ENCODE results near the gene CFAP46. TPM values are rescaled to one million over a fixed set of nuclear protein-coding genes. Genes with fewer than 3 reads are reported as not detected.
A peak's percentile ranks its signal among the peaks of the same experiment; 100 is the strongest.

Gene CFAP46
- total RNA-seq, 1 experiment from 2014 or later: 0.21 TPM

DNA sequence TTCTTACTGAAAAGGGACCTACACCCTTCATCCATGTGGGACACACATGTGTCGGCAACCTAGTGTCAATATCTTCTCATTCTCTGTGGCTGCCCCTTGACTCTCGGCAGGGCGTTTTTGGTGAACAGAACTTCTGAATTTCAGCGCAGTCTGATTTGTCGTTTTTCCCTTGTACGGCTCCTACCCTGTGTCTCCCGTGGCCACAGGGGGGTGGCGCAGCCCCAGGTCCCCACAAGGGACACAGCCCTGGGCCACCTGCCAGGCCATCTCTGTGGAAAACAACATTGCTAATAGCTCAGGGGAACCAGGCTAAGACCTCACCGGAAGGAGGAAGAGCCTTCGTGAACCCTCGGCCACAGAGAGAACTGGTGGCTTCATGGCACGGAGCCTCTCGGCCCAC is 103.3 kb downstream of the CFAP46 start:
- H3K4me1 ChIP-seq (replicated peaks): no peaks in the 10 kb centered on the region
- H3K4me3 ChIP-seq: no peak overlapping the region
- H3K27ac ChIP-seq: no peak overlapping the region
- peaks cover 10% of the 10 kb centered on the region; the same call in 1 of the 2 replicates for H3K27me3 ChIP-seq (replicated peaks)
- H3K9me3 ChIP-seq (replicated peaks): peaks cover 13% of the 10 kb centered on the region
- peak in 1 of 2 experiments; percentile 35 for DNase-seq (ENCODE audit: low read depth in 1 of 2, low spot score in 2 of 2)
- no peaks in the 10 kb centered on the region for H3K36me3 ChIP-seq

DNA sequence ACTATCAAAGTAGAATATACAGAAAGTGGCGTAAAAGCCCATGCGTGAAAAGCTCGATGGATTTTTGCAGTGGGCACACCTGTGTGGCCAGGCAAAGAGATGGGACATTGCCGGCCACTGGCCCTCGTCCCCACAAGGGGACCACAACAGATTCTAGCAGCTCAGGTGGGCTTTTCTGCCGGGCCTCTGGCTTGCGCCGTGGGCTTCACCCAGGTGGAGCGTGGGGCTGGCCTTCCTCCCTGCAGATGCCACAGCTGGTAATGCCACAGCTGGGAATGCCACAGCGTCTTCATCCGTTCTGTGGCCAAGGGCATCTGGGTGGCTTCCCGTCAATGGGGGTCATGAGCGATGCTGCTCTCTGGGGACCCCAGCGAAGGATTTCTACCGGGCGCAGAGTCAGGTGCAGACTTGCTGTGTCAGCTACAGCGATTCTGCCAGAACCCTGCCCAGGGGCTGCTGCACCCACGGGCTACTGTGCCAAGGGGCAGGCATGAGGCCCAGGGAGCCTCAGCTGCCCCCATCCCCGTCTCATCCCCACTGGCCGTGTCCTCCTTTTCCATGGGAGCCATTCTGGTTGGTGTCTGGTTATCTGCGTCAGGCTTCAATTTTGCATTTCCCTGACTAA is 103.9 kb downstream of the CFAP46 start:
- Histone ChIP-seq H3K9me3 (replicated peaks) (peaks cover 13% of the 10 kb centered on the region), H3K4me3 (no peak overlapping the region), H3K27me3 (replicated peaks) (peaks cover 10% of the 10 kb centered on the region; the same call in 1 of the 2 replicates), H3K27ac (no peak overlapping the region), H3K36me3 (no peaks in the 10 kb centered on the region), H3K4me1 (replicated peaks) (no peaks in the 10 kb centered on the region)
- DNase-seq (ENCODE audit: low read depth in 1 of 2, low spot score in 2 of 2): no peak

DNA sequence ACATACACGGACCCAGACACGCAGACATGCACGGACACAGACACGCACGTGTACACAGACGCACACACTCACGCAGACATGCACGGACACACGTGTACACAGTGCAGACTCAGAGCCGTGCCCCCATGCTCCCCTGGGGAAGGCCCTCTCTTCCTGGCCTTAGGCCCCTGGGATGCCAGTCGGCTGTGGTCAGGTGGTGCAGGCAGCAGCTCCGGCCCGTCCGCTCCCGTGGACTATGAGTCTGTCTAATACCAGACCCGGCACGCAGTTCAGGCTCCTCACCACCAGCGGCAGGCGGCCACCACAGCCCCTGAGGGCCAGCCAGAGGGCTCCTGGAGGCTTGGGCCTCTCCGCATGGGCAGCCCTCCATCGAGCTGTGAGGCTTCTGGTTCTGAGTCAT is 104.5 kb downstream of the CFAP46 start:
- peaks cover 10% of the 10 kb centered on the region for H3K27me3 ChIP-seq (replicated peaks)
- no peaks in the 10 kb centered on the region for H3K4me1 ChIP-seq (replicated peaks)
- no peak overlapping the region for H3K27ac ChIP-seq
- no peaks in the 10 kb centered on the region for H3K36me3 ChIP-seq
- DNase-seq (ENCODE audit: low read depth in 1 of 2, low spot score in 2 of 2): no peak
- no peak overlapping the region for H3K4me3 ChIP-seq
- peaks cover 12% of the 10 kb centered on the region for H3K9me3 ChIP-seq (replicated peaks)

DNA sequence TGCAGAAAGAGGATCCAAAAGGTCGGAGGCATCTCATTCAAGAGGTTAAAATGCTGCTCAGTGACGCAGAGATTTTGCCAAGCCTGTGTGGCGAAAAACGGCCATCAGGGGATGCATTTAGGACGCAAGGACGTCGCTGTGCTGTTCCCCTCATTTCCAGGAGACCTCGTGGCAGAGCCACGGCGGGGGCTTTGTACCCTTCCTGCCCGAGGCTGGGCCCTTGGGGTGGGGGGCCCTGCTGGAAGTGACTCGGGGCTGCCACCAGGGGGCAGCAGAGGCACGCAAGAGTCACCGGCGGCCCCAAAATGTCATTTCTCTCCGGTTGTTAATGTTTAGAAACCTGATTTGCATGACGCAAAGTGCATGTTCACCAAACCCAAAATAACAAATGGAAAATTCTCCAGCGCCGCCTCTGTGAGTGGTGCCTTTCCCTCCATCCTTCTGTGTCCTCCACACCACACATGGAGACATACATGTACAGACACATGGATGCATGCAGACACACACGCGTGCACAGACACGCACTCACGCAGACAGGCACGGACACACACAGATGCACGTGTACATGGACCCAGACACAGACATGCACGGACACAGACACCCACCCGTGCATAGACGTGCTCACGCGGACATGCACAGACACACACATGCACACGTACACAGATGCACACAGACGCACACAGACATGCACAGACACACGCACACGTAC is 105.4 kb downstream of the CFAP46 start:
- Histone ChIP-seq H3K27ac (no peak overlapping the region), H3K4me3 (no peak overlapping the region), H3K9me3 (replicated peaks) (peaks cover 3% of the 10 kb centered on the region), H3K4me1 (replicated peaks) (no peaks in the 10 kb centered on the region), H3K27me3 (replicated peaks) (peaks cover 14% of the 10 kb centered on the region), H3K36me3 (no peaks in the 10 kb centered on the region)
- DNase-seq (ENCODE audit: low read depth in 1 of 2, low spot score in 2 of 2): peak in 1 of 2 experiments; percentile 29

DNA sequence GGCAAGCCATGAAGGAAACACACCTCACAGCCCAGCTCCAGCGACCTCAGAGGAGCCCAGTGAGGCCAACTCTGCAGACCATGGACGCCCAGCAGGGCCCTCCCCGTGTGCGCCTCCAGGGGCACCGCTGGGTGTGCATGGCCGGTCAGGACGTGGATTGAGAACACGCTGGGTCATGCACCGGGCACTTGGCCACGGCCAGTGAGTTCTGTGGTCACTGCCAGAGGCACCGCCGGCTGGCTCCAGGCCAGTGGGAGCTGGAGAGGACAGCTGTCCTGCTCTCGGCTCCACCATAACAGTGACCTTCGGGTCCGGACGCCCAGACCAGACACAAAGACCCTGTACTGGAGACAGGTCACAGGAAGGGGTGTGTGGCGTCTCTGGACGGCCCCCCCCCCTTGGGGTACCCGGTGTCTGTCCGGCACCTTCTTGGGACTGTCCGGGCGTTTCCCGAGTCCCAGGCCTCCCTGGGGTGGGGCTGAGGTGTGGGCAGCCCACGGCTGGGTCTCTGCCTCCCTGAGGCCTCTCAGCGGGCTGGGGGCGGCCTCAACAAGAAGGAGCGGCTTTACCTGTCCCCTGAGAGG is 106.0 kb downstream of the CFAP46 start:
- Histone ChIP-seq H3K4me3 (no peak overlapping the region), H3K27ac (no peak overlapping the region), H3K9me3 (replicated peaks) (no peaks in the 10 kb centered on the region), H3K27me3 (replicated peaks) (peaks cover 15% of the 10 kb centered on the region), H3K36me3 (no peaks in the 10 kb centered on the region), H3K4me1 (replicated peaks) (no peaks in the 10 kb centered on the region)
- DNase-seq (ENCODE audit: low read depth in 1 of 2, low spot score in 2 of 2): peak in 1 of 2 experiments; percentile 43

DNA sequence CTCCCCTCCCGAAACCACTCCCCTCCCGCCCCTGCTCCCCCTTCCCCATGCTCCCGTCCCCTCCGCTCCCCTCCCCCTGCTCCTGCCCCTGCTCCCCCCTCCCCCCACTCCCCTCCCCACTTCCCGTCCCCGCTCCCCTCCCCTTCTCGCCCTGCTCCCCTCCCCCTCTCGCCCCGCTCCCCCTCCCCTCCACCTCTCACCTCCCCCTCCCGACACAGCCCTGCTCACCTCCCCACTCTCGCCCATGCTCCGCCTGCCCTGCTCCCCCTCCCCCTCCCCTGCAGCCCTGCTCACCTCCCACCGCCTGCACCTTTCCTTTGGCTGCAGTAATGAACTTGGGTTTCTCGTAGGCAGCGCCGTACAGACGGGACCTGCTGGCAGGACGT is 106.5 kb downstream of the CFAP46 start:
- Histone ChIP-seq H3K4me3 (no peak overlapping the region), H3K4me1 (replicated peaks) (no peaks in the 10 kb centered on the region), H3K36me3 (no peaks in the 10 kb centered on the region), H3K27ac (no peak overlapping the region), H3K9me3 (replicated peaks) (no peaks in the 10 kb centered on the region), H3K27me3 (replicated peaks) (peaks cover 20% of the 10 kb centered on the region)
- DNase-seq (ENCODE audit: low read depth in 1 of 2, low spot score in 2 of 2): no peak

DNA sequence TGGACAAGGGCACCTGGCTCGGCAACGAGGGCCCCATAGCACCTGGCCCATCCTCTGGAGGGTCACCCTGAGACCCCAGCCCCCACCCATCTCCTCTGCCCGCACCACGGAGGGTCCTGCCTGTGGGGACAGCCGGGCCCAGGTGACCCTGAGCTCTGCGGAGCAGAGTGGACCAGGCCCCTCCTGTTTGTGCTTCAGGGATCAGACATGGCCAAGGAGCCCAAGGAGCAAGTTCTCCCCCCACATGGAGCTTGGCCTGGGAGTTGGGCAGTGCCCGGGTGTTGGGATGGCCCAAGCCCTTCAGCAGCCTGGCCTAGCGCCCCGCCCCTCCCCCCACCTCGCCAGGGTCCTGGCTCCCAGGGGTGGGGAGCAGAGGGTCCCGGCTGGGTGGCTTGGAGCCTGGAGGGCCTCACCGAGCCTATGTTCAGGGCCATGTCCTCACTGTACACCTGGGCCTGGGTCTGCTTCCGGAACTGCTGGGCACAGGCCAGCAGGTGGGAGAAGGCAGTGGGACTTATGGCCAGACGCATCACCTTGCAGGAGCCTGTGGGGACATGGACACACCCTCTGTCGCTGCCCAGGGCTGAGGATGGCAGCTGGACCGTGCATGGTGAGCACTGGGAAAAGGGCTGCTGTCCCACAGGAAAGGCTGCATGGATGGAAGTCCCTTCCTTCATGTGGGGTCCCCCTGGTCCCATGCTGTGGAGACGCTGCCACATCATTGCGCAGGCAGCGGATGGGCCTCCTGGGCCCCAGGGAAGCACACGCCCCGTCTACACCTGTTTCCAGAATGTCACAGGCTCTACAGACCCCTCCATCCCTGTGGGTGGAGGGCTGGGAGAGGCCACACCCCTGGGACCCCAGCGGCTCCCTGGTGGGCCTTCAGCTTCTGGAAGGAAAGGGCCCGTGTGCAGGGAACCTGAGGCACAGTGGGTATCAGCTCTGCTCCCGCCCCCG is 107.2 kb downstream of the CFAP46 start:
- H3K27me3 ChIP-seq (replicated peaks): peaks cover 21% of the 10 kb centered on the region
- no peak overlapping the region for H3K4me3 ChIP-seq
- H3K4me1 ChIP-seq (replicated peaks): no peaks in the 10 kb centered on the region
- no peaks in the 10 kb centered on the region for H3K36me3 ChIP-seq
- peak in 1 of 2 experiments; percentile 37 for DNase-seq (ENCODE audit: low read depth in 1 of 2, low spot score in 2 of 2)
- H3K27ac ChIP-seq: no peak overlapping the region
- H3K9me3 ChIP-seq (replicated peaks): no peaks in the 10 kb centered on the region

DNA sequence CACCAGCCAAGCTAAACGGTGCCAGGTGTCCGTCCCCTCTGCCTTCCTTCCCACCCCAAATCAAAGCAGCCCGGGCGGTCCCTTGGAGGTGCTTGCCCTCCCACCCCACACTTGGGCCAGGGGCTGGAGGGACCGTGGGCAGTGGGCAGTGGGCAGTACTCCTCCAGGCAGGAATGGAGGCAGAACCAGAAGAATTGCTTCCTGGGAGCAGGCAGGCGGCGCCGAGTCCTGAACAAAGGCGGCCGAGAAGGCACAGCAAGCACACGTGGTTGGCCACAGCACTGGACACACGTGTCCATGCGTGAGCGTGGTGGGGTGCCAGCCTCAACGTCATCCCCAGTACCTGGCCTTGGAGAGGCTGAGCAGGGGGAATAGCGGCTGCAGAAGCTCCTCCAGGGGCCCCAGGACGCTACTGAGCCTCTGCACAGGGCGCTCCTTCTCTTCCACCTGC is 108.0 kb downstream of the CFAP46 start:
- DNase-seq (ENCODE audit: low read depth in 1 of 2, low spot score in 2 of 2): no peak
- no peaks in the 10 kb centered on the region for H3K4me1 ChIP-seq (replicated peaks)
- H3K36me3 ChIP-seq: no peaks in the 10 kb centered on the region
- no peak overlapping the region for H3K4me3 ChIP-seq
- no peaks in the 10 kb centered on the region for H3K9me3 ChIP-seq (replicated peaks)
- H3K27ac ChIP-seq: no peak overlapping the region
- H3K27me3 ChIP-seq (replicated peaks): peaks cover 24% of the 10 kb centered on the region

DNA sequence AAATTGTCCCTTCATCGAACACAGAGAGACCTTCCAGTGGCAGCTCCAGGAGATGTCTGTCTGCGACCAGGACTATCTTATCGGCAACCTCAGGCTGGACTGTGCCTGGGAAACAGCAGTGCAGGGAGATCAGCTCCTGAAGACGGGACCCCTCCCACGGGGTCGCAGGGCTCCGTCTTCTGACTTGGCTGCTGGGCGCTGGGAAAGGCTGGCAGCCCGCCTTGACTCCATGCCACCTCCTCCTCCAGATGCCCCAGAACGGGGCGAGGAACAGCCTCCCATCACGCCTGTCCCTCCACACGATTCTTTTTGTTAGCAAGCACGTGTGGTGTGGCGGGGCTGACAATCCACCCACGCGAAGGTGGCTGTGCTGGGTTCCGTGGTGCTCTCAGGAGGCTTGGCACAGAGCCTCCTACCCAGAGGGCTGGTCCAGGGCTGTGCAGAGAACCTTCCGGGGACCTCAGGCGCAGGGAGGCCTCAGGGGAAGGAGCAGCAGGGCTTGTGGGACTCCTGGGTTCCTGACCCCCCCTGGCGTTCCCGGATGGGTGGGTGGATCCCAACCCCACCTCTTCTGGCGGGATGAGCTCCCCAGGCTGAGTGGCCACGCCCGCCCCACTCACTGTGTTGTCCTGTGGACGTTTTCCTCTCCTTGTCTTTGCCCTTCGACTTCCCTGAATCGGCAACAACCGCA is 108.8 kb downstream of the CFAP46 start:
- H3K4me3 ChIP-seq: no peak overlapping the region
- no peak overlapping the region for H3K27ac ChIP-seq
- no peaks in the 10 kb centered on the region for H3K4me1 ChIP-seq (replicated peaks)
- no peak for DNase-seq (ENCODE audit: low read depth in 1 of 2, low spot score in 2 of 2)
- H3K9me3 ChIP-seq (replicated peaks): no peaks in the 10 kb centered on the region
- H3K27me3 ChIP-seq (replicated peaks): peaks cover 28% of the 10 kb centered on the region
- H3K36me3 ChIP-seq: no peaks in the 10 kb centered on the region

DNA sequence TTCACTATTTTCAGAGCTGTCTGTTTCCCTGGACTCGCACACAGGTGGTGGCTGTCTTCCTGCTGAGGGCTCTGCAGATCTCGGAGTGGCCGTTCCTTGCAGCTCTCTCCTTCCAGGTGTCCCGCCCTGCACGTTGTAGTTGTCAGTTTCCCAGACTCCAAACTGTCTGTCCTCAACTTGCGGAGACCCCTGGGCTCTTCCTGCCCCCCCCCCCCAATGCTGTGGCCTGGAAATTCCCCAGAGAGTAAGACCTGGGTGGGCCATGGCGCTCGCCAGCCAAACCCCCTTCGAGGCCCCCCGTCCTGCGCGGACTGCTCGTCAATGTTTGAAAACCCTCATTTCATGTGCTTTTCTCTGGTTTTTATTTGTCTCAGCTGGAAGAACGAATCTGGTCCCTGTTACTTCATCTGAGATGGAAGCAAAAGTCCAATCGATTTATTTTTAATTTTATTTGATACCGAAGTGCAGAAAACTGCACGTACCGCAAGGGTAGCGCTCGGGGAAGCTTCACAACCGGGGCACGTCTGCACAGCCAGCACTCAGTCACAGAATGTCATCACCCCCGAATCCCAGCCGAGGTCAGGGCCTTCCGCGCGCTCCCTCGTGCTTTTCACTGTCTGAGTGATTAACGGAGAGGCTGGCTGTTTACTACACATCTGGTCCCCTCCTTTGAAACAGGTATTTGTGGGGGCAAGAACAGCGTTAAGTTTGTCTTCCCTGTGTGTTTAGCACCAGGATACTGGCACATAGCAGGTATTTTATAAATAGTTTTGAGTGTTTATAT is 110.0 kb downstream of the CFAP46 start:
- no peak for DNase-seq (ENCODE audit: low read depth in 1 of 2, low spot score in 2 of 2)

DNA sequence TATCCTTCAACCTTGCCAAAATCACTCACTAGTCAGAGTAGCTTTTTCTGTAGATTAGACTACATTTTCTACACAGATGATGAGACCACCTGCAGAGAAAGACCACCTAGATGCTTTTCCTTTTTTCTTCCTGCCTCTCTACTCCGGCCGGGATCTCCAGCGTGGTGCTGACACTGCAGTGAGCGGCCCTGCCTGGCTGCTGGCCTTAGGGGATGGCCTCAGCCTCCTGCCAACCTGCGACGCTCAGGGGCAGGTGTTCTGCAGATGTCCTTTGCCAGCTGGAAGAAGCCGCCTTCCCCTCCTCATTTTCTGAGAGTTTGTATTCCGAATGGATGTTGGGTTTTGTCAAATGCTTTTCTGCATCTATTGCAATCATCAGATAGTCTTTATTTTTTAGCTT is 113.0 kb downstream of the CFAP46 start:
- DNase-seq (ENCODE audit: low read depth in 1 of 2, low spot score in 2 of 2): no peak
- Histone ChIP-seq H3K9me3 (replicated peaks) (no peaks in the 10 kb centered on the region), H3K4me3 (no peak overlapping the region), H3K4me1 (replicated peaks) (no peaks in the 10 kb centered on the region), H3K36me3 (no peaks in the 10 kb centered on the region), H3K27me3 (replicated peaks) (peaks cover 28% of the 10 kb centered on the region), H3K27ac (no peak overlapping the region)

More for the DNA sequence above, 110.0 kb downstream of the CFAP46 start:
- H3K4me3 ChIP-seq: no peak overlapping the region
- no peaks in the 10 kb centered on the region for H3K9me3 ChIP-seq (replicated peaks)
- H3K4me1 ChIP-seq (replicated peaks): no peaks in the 10 kb centered on the region
- no peak overlapping the region for H3K27ac ChIP-seq
- H3K27me3 ChIP-seq (replicated peaks): peaks cover 28% of the 10 kb centered on the region
- no peaks in the 10 kb centered on the region for H3K36me3 ChIP-seq

DNA sequence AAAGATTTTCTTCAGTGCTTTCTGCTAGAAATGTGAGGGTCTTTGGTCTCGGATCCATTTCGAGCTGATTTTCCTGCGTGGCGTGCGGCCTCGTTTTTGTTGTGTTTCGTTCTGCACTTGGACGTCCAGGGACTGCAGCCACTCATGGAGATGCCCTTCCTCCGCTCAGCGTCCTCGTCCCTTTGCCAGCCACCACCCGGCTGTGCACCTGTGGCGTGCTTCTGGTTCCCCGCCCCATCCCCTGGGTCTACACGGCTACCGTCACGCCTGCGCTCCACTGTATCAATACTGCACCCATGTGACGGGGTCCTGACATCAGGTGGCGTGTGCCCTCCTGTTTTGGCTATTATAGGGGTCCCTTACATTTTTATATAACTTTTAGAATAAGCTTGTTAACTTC is 113.7 kb downstream of the CFAP46 start:
- Histone ChIP-seq H3K27ac (no peak overlapping the region), H3K36me3 (no peaks in the 10 kb centered on the region), H3K9me3 (replicated peaks) (no peaks in the 10 kb centered on the region), H3K4me3 (no peak overlapping the region), H3K4me1 (replicated peaks) (no peaks in the 10 kb centered on the region), H3K27me3 (replicated peaks) (peaks cover 28% of the 10 kb centered on the region)
- DNase-seq (ENCODE audit: low read depth in 1 of 2, low spot score in 2 of 2): no peak
